VCaP (cell line): Measurements from ENCODE around the gene ZYX.
"Not testable (repeated sequence)": the region's sequence is repeated elsewhere in the genome, so short reads cannot be mapped to it uniquely, and the experiment has no call there.

Experiments
- H3K27ac ChIP-seq: fragments of 450-650 bp; 2 replicates; pipeline ENCODE4 v1.5.1; 2017
- TF ChIP-seq, protein P1 (sequence below): fragments of 450-650 bp; conservative IDR thresholded peaks from 2 replicates; pipeline ENCODE4 v1.5.1; 2017; ENCODE audit warnings: mild to moderate bottlenecking, moderate library complexity

The ZYX gene

DNA sequence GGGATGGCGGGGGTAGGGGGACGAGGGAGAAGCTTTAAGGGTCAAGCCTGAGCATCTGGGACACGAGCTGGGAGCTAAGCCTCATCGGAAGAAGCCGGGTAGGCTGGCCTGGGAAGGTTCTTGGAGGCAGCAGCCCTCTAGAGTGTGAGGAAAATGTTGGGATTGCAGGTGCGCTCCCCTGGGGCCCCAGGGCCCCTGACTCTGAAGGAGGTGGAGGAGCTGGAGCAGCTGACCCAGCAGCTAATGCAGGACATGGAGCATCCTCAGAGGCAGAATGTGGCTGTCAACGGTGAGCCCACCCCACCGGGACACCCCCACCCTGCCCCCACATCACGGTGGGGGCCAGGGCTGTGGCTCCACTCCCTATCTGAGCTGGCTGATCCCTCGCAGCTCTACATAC is 6.9 kb downstream of the ZYX start:
- no peak overlapping the region for H3K27ac ChIP-seq
- TF ChIP-seq, protein P1, sequence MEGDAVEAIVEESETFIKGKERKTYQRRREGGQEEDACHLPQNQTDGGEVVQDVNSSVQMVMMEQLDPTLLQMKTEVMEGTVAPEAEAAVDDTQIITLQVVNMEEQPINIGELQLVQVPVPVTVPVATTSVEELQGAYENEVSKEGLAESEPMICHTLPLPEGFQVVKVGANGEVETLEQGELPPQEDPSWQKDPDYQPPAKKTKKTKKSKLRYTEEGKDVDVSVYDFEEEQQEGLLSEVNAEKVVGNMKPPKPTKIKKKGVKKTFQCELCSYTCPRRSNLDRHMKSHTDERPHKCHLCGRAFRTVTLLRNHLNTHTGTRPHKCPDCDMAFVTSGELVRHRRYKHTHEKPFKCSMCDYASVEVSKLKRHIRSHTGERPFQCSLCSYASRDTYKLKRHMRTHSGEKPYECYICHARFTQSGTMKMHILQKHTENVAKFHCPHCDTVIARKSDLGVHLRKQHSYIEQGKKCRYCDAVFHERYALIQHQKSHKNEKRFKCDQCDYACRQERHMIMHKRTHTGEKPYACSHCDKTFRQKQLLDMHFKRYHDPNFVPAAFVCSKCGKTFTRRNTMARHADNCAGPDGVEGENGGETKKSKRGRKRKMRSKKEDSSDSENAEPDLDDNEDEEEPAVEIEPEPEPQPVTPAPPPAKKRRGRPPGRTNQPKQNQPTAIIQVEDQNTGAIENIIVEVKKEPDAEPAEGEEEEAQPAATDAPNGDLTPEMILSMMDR = no peak

DNA sequence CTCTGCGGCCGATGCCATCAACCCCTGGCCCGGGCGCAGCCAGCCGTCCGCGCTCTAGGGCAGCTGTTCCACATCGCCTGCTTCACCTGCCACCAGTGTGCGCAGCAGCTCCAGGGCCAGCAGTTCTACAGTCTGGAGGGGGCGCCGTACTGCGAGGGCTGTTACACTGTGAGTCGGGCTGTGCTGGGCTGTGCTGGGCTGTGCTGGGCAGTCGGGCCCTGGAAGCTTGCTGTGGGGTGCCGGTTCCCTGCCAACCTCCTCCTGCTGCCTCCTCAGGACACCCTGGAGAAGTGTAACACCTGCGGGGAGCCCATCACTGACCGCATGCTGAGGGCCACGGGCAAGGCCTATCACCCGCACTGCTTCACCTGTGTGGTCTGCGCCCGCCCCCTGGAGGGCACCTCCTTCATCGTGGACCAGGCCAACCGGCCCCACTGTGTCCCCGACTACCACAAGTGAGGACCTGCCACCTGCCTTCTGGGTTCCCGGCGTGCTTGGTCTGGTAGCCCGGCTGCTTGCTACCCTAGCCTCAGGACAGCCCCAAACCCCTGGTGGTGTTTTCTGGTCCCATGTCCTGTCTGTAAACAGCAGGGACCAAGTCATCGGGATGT is 7.5 kb downstream of the ZYX start:
- no peak overlapping the region for H3K27ac ChIP-seq
- TF ChIP-seq, protein P1 = no peak

DNA sequence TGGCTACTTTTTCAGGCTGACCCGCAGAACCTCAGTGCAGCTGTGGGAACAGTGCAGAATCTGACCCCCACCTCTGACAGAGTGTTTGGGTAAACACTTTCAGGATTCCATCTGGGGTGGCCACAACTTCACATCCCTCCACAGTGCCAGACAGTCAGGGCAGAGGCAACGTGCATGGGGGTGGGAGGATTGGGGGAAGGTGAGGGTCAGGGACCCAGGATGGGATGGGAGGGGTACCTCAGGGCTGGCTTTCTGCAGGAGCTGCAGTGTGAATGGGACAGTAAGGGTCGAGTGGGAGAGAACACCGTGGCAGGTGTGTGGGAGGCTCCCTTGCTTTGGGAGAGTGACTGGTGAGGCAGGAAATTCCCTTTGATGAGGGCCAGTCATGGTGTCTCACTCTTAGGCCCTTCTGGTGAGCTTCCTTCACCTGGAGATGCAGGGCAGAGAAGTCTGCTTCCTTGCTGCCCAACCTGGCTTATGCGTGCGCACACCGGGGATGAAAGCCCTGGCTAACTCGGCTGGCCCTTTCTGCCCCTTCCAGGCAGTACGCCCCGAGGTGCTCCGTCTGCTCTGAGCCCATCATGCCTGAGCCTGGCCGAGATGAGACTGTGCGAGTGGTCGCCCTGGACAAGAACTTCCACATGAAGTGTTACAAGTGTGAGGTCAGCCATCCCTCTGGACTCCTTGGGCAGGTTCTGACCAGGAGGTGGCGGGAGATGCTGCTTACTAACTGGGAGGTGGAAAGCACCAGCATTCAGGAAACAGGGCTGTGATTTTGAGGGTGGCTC is 8.4 kb downstream of the ZYX start:
- H3K27ac ChIP-seq = no peak overlapping the region
- TF ChIP-seq, protein P1 = no peak

DNA sequence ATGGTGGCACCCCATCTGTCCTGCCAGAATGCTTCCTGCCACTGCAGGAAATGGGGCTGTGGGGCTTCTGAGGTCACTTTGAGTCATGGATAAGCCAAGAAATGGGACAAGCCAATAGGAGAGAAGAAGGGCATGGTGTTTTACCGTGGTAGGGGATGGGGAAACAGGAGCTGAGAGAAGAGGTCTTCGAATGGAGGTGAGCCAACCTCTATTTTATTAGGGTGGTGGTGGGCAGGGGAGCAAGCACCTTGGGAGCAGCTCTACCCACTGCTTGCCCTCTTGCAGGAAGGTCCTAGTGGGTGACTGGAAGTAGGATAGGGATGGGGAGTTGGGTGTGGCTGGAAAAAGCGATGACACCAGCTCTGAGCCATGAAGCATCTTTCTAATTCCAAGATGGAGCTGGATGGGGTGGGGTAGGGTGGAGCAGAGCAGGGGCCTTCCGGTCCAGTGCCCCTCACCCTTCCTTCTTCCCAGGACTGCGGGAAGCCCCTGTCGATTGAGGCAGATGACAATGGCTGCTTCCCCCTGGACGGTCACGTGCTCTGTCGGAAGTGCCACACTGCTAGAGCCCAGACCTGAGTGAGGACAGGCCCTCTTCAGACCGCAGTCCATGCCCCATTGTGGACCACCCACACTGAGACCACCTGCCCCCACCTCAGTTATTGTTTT is 9.1 kb downstream of the ZYX start:
- TF ChIP-seq, protein P1 = no peak
- H3K27ac ChIP-seq = no peak overlapping the region

DNA sequence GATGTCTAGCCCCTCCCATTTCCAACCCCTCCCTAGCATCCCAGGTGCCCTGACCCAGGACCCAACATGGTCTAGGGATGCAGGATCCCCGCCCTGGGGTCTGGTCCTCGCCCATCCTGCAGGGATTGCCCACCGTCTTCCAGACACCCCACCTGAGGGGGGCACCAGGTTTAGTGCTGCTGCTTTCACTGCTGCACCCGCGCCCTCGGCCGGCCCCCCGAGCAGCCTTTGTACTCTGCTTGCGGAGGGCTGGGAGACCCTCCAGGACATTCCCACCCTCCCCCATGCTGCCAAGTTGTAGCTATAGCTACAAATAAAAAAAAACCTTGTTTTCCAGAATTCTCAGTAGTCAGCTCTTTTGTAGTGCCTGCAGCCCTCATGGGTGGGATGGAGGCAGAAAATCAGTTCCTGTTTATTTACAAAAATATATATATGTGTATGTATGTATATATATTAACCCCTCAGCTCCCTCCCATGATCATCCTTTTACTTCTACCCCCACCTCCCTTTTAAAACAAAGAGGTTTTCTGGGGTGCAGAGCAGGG is 9.7 kb downstream of the ZYX start:
- H3K27ac ChIP-seq = no peak overlapping the region
- TF ChIP-seq, protein P1 = no peak

DNA sequence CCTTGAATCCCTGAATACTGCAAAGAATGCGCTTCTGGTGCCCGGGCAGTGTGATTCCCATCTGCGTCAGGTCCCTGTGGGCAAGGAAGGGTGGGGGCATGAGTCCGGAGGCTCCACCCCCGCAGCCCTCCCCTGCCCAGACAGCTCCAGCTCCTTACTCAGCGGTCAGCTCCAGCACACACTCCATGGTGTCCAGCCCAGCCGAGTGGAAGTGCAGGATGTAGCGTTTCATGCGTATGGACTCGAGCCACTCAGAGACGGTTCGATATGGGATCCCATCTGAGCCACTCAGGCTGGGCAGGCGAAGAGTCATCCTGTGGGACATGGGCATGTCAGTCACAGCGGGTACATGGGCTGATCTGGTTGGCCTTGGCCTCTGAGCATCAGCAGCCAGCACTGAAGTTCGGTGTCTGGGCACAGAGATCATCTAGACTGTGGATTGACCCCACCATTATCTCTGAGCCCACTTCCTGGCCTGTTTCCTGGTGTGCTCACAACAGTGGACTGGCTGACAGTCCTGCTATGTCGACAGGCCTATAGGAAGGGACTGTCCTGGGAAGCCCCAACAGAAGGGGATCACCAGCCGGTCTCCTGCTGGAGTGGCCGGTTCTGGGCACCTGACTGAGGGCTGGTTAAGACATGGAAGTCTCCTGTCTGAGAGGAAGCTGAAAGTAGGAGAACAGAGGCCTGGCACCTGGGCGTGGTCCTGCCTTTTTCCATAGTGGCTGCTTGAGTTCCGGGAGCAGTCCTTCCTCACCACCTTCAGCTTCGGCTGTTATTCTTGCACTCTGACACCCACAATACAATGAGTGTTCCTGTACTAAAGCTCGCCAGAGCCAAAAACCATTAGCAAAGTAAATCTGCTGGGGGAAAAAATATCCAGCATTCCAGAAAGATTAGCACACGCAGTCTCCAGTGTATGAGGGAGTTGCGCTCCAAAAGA is 10.6 kb downstream of the ZYX start:
- H3K27ac ChIP-seq = no peak overlapping the region
- TF ChIP-seq, protein P1 = no peak

DNA sequence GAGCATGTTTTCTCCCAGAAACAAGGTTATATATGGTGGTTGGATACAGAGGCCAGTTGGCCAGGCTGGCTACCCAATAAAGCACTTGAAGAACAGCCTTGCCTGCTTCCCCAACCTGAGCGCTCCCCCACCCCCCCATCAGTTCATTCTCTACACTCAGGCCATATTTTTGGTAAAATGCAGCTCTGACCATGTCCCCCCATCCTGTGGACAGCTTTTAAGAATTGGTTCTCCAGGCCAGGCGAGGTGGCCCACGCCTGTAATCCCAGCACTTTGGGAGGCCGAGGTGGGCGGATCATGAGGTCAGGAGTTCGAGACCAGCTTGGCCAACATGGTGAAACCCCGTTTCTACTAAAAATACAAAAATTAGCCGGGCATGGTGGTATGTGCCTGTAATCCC is 11.3 kb downstream of the ZYX start:
- not testable (repeated sequence) for H3K27ac ChIP-seq
